Bronchial epithelial cell (primary cell): ENCODE measurements around the gene KAZN. TPM values are rescaled to one million over a fixed set of nuclear protein-coding genes. Genes with fewer than 3 reads are reported as not detected.

Experiments
- DNase-seq: peaks from one replicate; pipeline ENCODE4 v3.0.0-alpha.2; 2010; ENCODE audit warnings: low read depth
- FAIRE-seq: peaks from 2 replicates; lab custom pipeline; 2011; peaks lifted over from hg19 to GRCh38; lab: Jason Lieb, UNC
- H3K27me3 ChIP-seq: 2 replicates; pipeline ENCODE4 v1.5.1; 2011; ENCODE audit warnings: low read length; ENCODE audit not compliant: control insufficient read depth, insufficient read depth
- H3K36me3 ChIP-seq: 2 replicates; pipeline ENCODE4 v1.5.1; 2011; ENCODE audit warnings: low read length; ENCODE audit not compliant: control insufficient read depth, insufficient read depth
- H3K4me3 ChIP-seq: 2 replicates; pipeline ENCODE4 v1.5.1; 2011; ENCODE audit warnings: mild to moderate bottlenecking, low read depth, low read length, control low read depth
- total RNA-seq: library from RNA; depleted of rRNA; stranded (reverse); fragments of >200 nt; gene quantifications from 2 replicates; pipeline ENCODE4 v1.2.1, GENCODE V29; 2014
- TF ChIP-seq, protein P1 (sequence below): IDR thresholded peaks from 2 replicates; pipeline ENCODE4 v1.5.1; 2011; ENCODE audit warnings: mild to moderate bottlenecking, moderate library complexity, low read length, control low read depth, inconsistent platforms; ENCODE audit not compliant: insufficient read depth, severe bottlenecking

Gene KAZN
- total RNA-seq, 1 donor from 2014 or later: 4.7 TPM

DNA sequence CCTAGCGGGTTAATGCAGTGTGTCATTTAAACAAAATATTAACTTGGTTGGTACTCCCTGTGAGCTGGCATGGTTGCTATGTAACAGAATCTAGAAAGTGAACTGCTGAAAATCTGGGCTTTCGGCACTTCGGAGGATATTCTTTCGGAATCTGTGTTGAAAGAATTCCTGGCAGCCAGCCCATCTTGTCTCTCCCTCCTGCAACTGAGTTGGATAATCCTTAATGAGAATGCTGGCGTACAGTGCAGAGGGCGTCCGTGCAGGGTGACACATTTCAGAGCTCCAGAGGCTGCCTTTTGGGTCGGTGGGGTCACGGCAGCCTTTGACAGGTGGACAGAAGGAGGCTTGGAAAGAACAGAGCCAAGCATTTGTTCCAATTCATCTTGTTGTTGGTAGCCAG is 3.7 kb downstream of the KAZN start:
- TF ChIP-seq, protein P1, sequence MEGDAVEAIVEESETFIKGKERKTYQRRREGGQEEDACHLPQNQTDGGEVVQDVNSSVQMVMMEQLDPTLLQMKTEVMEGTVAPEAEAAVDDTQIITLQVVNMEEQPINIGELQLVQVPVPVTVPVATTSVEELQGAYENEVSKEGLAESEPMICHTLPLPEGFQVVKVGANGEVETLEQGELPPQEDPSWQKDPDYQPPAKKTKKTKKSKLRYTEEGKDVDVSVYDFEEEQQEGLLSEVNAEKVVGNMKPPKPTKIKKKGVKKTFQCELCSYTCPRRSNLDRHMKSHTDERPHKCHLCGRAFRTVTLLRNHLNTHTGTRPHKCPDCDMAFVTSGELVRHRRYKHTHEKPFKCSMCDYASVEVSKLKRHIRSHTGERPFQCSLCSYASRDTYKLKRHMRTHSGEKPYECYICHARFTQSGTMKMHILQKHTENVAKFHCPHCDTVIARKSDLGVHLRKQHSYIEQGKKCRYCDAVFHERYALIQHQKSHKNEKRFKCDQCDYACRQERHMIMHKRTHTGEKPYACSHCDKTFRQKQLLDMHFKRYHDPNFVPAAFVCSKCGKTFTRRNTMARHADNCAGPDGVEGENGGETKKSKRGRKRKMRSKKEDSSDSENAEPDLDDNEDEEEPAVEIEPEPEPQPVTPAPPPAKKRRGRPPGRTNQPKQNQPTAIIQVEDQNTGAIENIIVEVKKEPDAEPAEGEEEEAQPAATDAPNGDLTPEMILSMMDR: no peak
- Histone ChIP-seq H3K36me3 (no peaks in the 10 kb centered on the region), H3K4me3 (no peak overlapping the region), H3K27me3 (peaks cover 9% of the 10 kb centered on the region)
- FAIRE-seq (peak; percentile 7), DNase-seq (no peak)

DNA sequence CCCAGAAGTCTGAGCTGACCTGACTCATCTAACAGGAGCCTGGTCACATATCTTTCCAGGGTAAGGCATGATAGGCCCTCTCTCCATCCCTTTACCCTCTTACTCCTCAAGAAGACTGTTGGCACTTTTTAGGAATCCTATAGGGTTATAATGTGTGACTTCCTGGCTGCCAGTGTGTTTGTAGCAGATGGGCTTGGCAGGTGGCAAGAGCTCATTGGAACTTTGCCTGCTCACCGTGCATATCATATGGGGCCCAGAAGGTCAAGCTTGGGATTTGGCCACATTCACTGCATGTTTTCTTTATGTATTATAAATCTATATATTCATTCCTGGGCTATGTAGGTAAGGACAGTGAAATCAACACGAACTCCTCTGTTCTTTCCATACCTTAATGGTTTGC is 5.2 kb downstream of the KAZN start:
- Histone ChIP-seq H3K36me3 (no peaks in the 10 kb centered on the region), H3K4me3 (no peak overlapping the region), H3K27me3 (peaks cover 5% of the 10 kb centered on the region)
- DNase-seq: no peak
- FAIRE-seq: no peak
- TF ChIP-seq, protein P1: no peak

DNA sequence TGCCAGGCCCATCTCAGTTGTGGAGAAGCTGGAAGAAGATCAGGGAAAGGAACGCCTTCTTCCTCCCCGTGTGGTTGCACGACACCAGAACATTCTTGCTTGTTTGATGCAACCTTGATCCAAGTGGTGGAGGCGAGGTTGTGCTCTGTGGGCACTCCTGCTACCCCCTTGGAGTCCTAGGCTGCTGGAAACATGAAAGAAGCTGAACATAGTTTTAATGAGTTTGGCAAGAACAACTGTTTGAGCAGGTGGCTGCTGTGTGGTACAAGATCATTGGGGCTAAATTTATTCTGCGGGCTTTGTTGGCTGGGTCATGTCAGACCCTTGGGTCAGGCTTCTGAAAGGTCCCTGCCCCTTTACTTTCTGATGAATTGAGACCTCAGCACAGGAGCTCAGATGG is 5.9 kb downstream of the KAZN start:
- TF ChIP-seq, protein P1: no peak
- Histone ChIP-seq H3K27me3 (peaks cover 2% of the 10 kb centered on the region), H3K36me3 (no peaks in the 10 kb centered on the region), H3K4me3 (no peak overlapping the region)
- no peak for DNase-seq
- no peak for FAIRE-seq

DNA sequence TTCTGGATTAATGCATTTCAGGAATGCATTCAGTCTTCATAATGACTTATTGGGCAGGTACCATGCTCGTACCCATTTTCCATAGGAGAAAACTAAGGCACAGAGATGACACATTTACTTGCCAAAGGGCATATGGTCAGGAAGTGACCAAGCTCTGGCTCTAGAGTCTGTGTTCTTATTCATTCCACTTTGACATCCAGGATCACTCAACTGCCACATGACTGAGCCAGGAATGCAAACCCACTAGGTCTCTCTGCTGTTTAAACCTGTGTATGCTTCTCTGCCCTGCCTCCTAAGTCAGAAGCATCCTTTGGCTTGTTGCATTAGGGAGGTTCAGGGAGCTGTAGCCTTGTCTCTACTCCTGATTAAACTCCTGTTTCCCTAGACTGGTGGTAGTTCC is 7.5 kb downstream of the KAZN start:
- no peak for FAIRE-seq
- H3K4me3 ChIP-seq: no peak overlapping the region
- no peak for DNase-seq

GRCh38 chr1:14606632-14607031 is 8.1 kb downstream of the KAZN start:
- Histone ChIP-seq H3K4me3 (no peak overlapping the region), H3K27me3 (no peaks in the 10 kb centered on the region), H3K36me3 (no peaks in the 10 kb centered on the region)
- no peak for FAIRE-seq
- TF ChIP-seq, protein P1: peak; percentile 24
- DNase-seq: no peak

More for the DNA sequence above, 7.5 kb downstream of the KAZN start:
- Histone ChIP-seq H3K27me3 (no peaks in the 10 kb centered on the region), H3K36me3 (no peaks in the 10 kb centered on the region)
- TF ChIP-seq, protein P1: no peak

GRCh38 chr1:14607295-14607694 is 8.8 kb downstream of the KAZN start:
- no peak overlapping the region for H3K4me3 ChIP-seq
- no peaks in the 10 kb centered on the region for H3K36me3 ChIP-seq
- no peak for DNase-seq
- FAIRE-seq: no peak
- TF ChIP-seq, protein P1: no peak
- H3K27me3 ChIP-seq: no peaks in the 10 kb centered on the region
